CD4-positive, alpha-beta memory T cell (primary cell): ENCODE measurements around the gene RARA. TPM values are rescaled to one million over a fixed set of nuclear protein-coding genes. Genes with fewer than 3 reads are reported as not detected.
"Not testable (repeated sequence)": the region's sequence is repeated elsewhere in the genome, so short reads cannot be mapped to it uniquely, and the experiment has no call there.

Experiments
- CTCF ChIA-PET: fragments of 350-600 bp; sonication (Branson Sonifier 250); formaldehyde crosslinking; loops from one replicate; lab custom pipeline; 2021; ENCODE audit warnings: inconsistent platforms; ENCODE audit not compliant: partially characterized antibody; lab: Charles Lee
- POLR2A ChIA-PET: fragments of 350-600 bp; sonication (Branson Sonifier 250); formaldehyde crosslinking; loops from one replicate; lab custom pipeline; 2021; ENCODE audit not compliant: partially characterized antibody; lab: Charles Lee
- DNase-seq, 5 donors: peaks; one replicate each; pipeline versions ENCODE4 v3.0.0 to v3.0.0-alpha.2; 2020 to 2022; ENCODE audit warnings: mixed read lengths in 1 of 5
- H3K27ac ChIP-seq: one replicate; pipeline ENCODE4 v1.7.0; 2013; ENCODE audit warnings: low read depth, low read length
- H3K27me3 ChIP-seq: 2 replicates; pipeline ENCODE4 v1.7.0; 2013; ENCODE audit warnings: mild to moderate bottlenecking, low read length, moderate library complexity; ENCODE audit not compliant: insufficient read depth
- H3K36me3 ChIP-seq: 2 replicates; pipeline ENCODE4 v1.7.0; 2013; ENCODE audit warnings: mild to moderate bottlenecking, low read length, moderate library complexity; ENCODE audit not compliant: insufficient read depth
- H3K4me1 ChIP-seq: 2 replicates; pipeline ENCODE4 v1.7.0; 2013; ENCODE audit warnings: mild to moderate bottlenecking, low read length, moderate library complexity; ENCODE audit not compliant: insufficient read depth
- H3K4me3 ChIP-seq, 2 donors: one replicate each; pipeline ENCODE4 v1.7.0; 2013; ENCODE audit warnings: low read length in 2 of 2, mild to moderate bottlenecking in 1 of 2
- H3K9me3 ChIP-seq, 2 donors: one replicate each; pipeline ENCODE4 v1.7.0; 2013; ENCODE audit warnings: low read length in 2 of 2, control low read depth in 1 of 2; ENCODE audit not compliant: control insufficient read depth in 1 of 2
- H3K27ac Mint-ChIP-seq, 7 donors: one replicate each; pipeline ENCODE4 v1.8.0; 2020 to 2021; ENCODE audit warnings: mixed read lengths in 7 of 7, mild to moderate bottlenecking in 6 of 7, inconsistent platforms in 3 of 7, moderate library complexity in 3 of 7
- H3K27me3 Mint-ChIP-seq, 2 donors: one replicate each; pipeline ENCODE4 v1.8.0; 2020 to 2021; ENCODE audit warnings: mixed read lengths in 2 of 2
- H3K36me3 Mint-ChIP-seq, 2 donors: one replicate each; pipeline ENCODE4 v1.8.0; 2020 to 2021; ENCODE audit warnings: mixed read lengths in 2 of 2, inconsistent platforms in 1 of 2, mild to moderate bottlenecking in 1 of 2
- H3K4me1 Mint-ChIP-seq, 4 donors: one replicate each; pipeline ENCODE4 v1.8.0; 2020 to 2021; ENCODE audit warnings: mixed read lengths in 4 of 4, mild to moderate bottlenecking in 1 of 4
- H3K4me3 Mint-ChIP-seq, 8 donors: one replicate each; pipeline ENCODE4 v1.8.0; 2020 to 2021; ENCODE audit warnings: mixed read lengths in 8 of 8, mild to moderate bottlenecking in 7 of 8, moderate library complexity in 6 of 8, inconsistent platforms in 3 of 8
- H3K9me3 Mint-ChIP-seq, 8 donors: one replicate each; pipeline ENCODE4 v1.8.0; 2020 to 2021; ENCODE audit warnings: mixed read lengths in 8 of 8, mild to moderate bottlenecking in 5 of 8, inconsistent platforms in 3 of 8, moderate library complexity in 1 of 8
- intact Hi-C: fragments of 100-400 bp; cut with micrococcal nuclease; formaldehyde crosslinking; loops from one replicate; pipeline ENCODE4 v1.15.1; 2023
- polyA plus RNA-seq, 2 donors: library from polyadenylated mRNA; unstranded; fragments of 300-500 nt; fragmentation: Illumina TruSeq; gene quantifications; one replicate each; pipeline ENCODE4 v1.2.3, GENCODE V29; 2021
- total RNA-seq, 2 experiments: library from RNA; stranded (reverse); gene quantifications; one replicate each; pipeline ENCODE4 v1.2.3, GENCODE V29; 2021

The RARA gene
- total and polyA plus RNA-seq, 4 experiments from 2014 or later, result 5.1 to 54.5 (median 37.4) TPM

- H3K9me3 ChIP-seq, result no peaks in the 10 kb centered on the region
- no peaks in the 10 kb centered on the region for H3K36me3 ChIP-seq
- Mint-ChIP-seq H3K4me1 (no peaks in the 10 kb centered on the region), H3K36me3 (no peaks in the 10 kb centered on the region), H3K27me3 (no peaks in the 10 kb centered on the region), H3K4me3 (no peak overlapping the region), H3K27ac (no peak overlapping the region), H3K9me3 (no peaks in the 10 kb centered on the region)
- intact Hi-C loops, result no loop called here
- DNase-seq, result no peak
- POLR2A ChIA-PET, result interaction anchor here (37.1 kb wide), 1 partner anchor 47 kb away, joined by 1054 read pairs; no protein-coding TSS in a partner anchor
- H3K4me3 ChIP-seq, result no peak overlapping the region
- no peaks in the 10 kb centered on the region for H3K4me1 ChIP-seq
- CTCF ChIA-PET, result interaction anchor here (0.9 to 18.1 kb wide), 3 partner anchors 10 to 236 kb away, joined by 3 to 573 read pairs (median 8); no protein-coding TSS in a partner anchor
- H3K27me3 ChIP-seq, result no peaks in the 10 kb centered on the region
- H3K27ac ChIP-seq, result no peak overlapping the region
Measured at GRCh38 chr17:40297511-40297910, 11.5 kb upstream of the RARA start.

- Histone ChIP-seq H3K27ac (no peak overlapping the region), H3K36me3 (no peaks in the 10 kb centered on the region), H3K4me3 (no peak overlapping the region), H3K9me3 (no peaks in the 10 kb centered on the region), H3K4me1 (peaks cover 7% of the 10 kb centered on the region), H3K27me3 (no peaks in the 10 kb centered on the region)
- Mint-ChIP-seq H3K4me1 (peaks cover 6 to 10% (median 8%) of the 10 kb centered on the region in 4 donors), H3K27me3 (no peaks in the 10 kb centered on the region), H3K4me3 (no peak overlapping the region), H3K36me3 (no peaks in the 10 kb centered on the region), H3K27ac (no peak overlapping the region), H3K9me3 (no peaks in the 10 kb centered on the region)
- ChIA-PET CTCF (interaction anchor here (1.0 to 18.1 kb wide), 6 partner anchors 10 to 235 kb away, joined by 3 to 573 read pairs (median 3); no protein-coding TSS in a partner anchor), POLR2A (interaction anchor here (0.9 to 37.1 kb wide), 2 partner anchors 24 to 46 kb away, joined by 3 to 1054 read pairs; no protein-coding TSS in a partner anchor)
- DNase-seq, result no peak
- intact Hi-C loops, result no loop called here
Measured at GRCh38 chr17:40298726-40299125, 10.3 kb upstream of the RARA start.

- H3K36me3 Mint-ChIP-seq, H3K9me3 Mint-ChIP-seq, DNase-seq, H3K27me3 ChIP-seq, H3K9me3 ChIP-seq, H3K36me3 ChIP-seq, H3K4me3 ChIP-seq, H3K27ac ChIP-seq, intact Hi-C loops, H3K27me3 Mint-ChIP-seq: not testable (repeated sequence)
- POLR2A ChIA-PET, result interaction anchor here (37.1 kb wide), 1 partner anchor 45 kb away, joined by 1054 read pairs; no protein-coding TSS in a partner anchor
- H3K4me3 Mint-ChIP-seq, result peak overlapping the region in 1 of 8 donors; percentile 66
- peaks cover 10 to 15% (median 14%) of the 10 kb centered on the region in 4 donors for H3K4me1 Mint-ChIP-seq
- peaks cover 12% of the 10 kb centered on the region for H3K4me1 ChIP-seq
- CTCF ChIA-PET, result interaction anchor here (1.0 to 18.1 kb wide), 8 partner anchors 10 to 234 kb away, joined by 3 to 573 read pairs (median 3); no protein-coding TSS in a partner anchor
- peak overlapping the region in 1 of 7 donors; percentile 47 for H3K27ac Mint-ChIP-seq
Measured at GRCh38 chr17:40299159-40299757, 9.7 kb upstream of the RARA start.

- no peak overlapping the region for H3K27ac ChIP-seq
- no peaks in the 10 kb centered on the region for H3K27me3 ChIP-seq
- H3K4me3 ChIP-seq, result no peak overlapping the region
- Mint-ChIP-seq H3K27me3 (no peaks in the 10 kb centered on the region), H3K4me1 (peaks cover 10 to 17% (median 14%) of the 10 kb centered on the region in 4 donors), H3K4me3 (no peak overlapping the region), H3K27ac (peak overlapping the region in 1 of 7 donors; percentile 9), H3K9me3 (no peaks in the 10 kb centered on the region), H3K36me3 (no peaks in the 10 kb centered on the region)
- CTCF ChIA-PET, result interaction anchor here (0.6 to 18.1 kb wide), 9 partner anchors 22 to 232 kb away, joined by 3 to 573 read pairs (median 8); partner anchors contain the start of gene TOP2A
- DNase-seq, result no peak
- intact Hi-C loops, result loop anchor here (5.0 kb wide), 1 partner anchor 231 kb away; no protein-coding TSS in a partner anchor
- POLR2A ChIA-PET, result interaction anchor here (19.4 to 37.1 kb wide), 2 partner anchors 21 to 43 kb away, joined by 367 to 1054 read pairs; no protein-coding TSS in a partner anchor
- H3K4me1 ChIP-seq, result peaks cover 19% of the 10 kb centered on the region
- H3K36me3 ChIP-seq, result no peaks in the 10 kb centered on the region
- H3K9me3 ChIP-seq, result no peaks in the 10 kb centered on the region
Measured at GRCh38 chr17:40301315-40301714, 7.7 kb upstream of the RARA start.

GRCh38 chr17:40303009-40303657 lies 5.8 kb upstream of the RARA start:
- POLR2A ChIA-PET, result interaction anchor here (1.0 to 37.1 kb wide), 8 partner anchors 8 to 259 kb away, joined by 3 to 1054 read pairs (median 5); partner anchors contain the start of gene TOP2A
- H3K27ac Mint-ChIP-seq, result peak overlapping the region in 5 of 7 donors; percentile 2 to 53 (median 13)

GRCh38 chr17:40303708-40304551 lies 5.0 kb upstream of the RARA start:
- Mint-ChIP-seq H3K4me1 (peaks cover 14 to 17% (median 15%) of the 10 kb centered on the region in 4 donors), H3K4me3 (peak overlapping the region in 1 of 8 donors; percentile 24), H3K27me3 (no peaks in the 10 kb centered on the region), H3K9me3 (no peaks in the 10 kb centered on the region), H3K27ac (peak overlapping the region in 3 of 7 donors; percentile 3 to 49 (median 46)), H3K36me3 (no peaks in the 10 kb centered on the region)
- ChIA-PET POLR2A (interaction anchor here (0.5 to 37.1 kb wide), 10 partner anchors 8 to 258 kb away, joined by 3 to 1054 read pairs (median 4); partner anchors contain the start of gene TOP2A), CTCF (interaction anchor here (0.8 to 18.1 kb wide), 25 partner anchors 9 to 273 kb away, joined by 3 to 573 read pairs (median 4); partner anchors contain the start of gene CDC6)
- Histone ChIP-seq H3K36me3 (no peaks in the 10 kb centered on the region), H3K27ac (no peak overlapping the region), H3K4me1 (peaks cover 45% of the 10 kb centered on the region), H3K27me3 (no peaks in the 10 kb centered on the region), H3K9me3 (no peaks in the 10 kb centered on the region), H3K4me3 (no peak overlapping the region)
- intact Hi-C loops, result loop anchor here (1.0 to 5.0 kb wide), 6 partner anchors 14 to 228 kb away; no protein-coding TSS in a partner anchor
- DNase-seq, result no peak

More at GRCh38 chr17:40303009-40303657, 5.8 kb upstream of the RARA start:
- CTCF ChIA-PET, result interaction anchor here (0.8 to 18.1 kb wide), 26 partner anchors 9 to 274 kb away, joined by 3 to 573 read pairs (median 6); partner anchors contain the start of gene CDC6
- Histone ChIP-seq H3K4me3 (no peak overlapping the region), H3K9me3 (no peaks in the 10 kb centered on the region), H3K27ac (no peak overlapping the region), H3K27me3 (no peaks in the 10 kb centered on the region), H3K4me1 (peaks cover 37% of the 10 kb centered on the region), H3K36me3 (no peaks in the 10 kb centered on the region)
- DNase-seq, result peak; percentile 62 to 70 (median 66)
- H3K4me1 Mint-ChIP-seq, result peaks cover 14 to 17% (median 15%) of the 10 kb centered on the region in 4 donors
- intact Hi-C loops, result loop anchor here (1.0 to 5.0 kb wide), 6 partner anchors 15 to 229 kb away; no protein-coding TSS in a partner anchor
- no peak overlapping the region for H3K4me3 Mint-ChIP-seq
- no peaks in the 10 kb centered on the region for H3K36me3 Mint-ChIP-seq
- no peaks in the 10 kb centered on the region for H3K9me3 Mint-ChIP-seq
- H3K27me3 Mint-ChIP-seq, result no peaks in the 10 kb centered on the region
